GM10266 (cell line): Measurements from ENCODE around the gene NME3.
A peak's percentile ranks its signal among the peaks of the same experiment; 100 is the strongest.

Experiments used
- DNase-seq: peaks from one replicate; pipeline ENCODE4 v3.0.0; 2012; ENCODE audit errors: extremely low spot score
- CTCF ChIP-seq: IDR thresholded peaks from 2 replicates; pipeline ENCODE4 v1.5.1; 2012; ENCODE audit warnings: mild to moderate bottlenecking, low read depth; ENCODE audit not compliant: control insufficient read depth, insufficient read depth; ENCODE audit errors: missing control alignments

NME3 gene

GRCh38 chr16:1770328-1771187 lies 785 bp downstream of the NME3 start:
- peak; percentile 86 for DNase-seq
- TF ChIP-seq CTCF: no peak

- DNase-seq: no peak
- TF ChIP-seq CTCF: no peak
These were observed 1.7 kb downstream of the NME3 start for GRCh38 chr16:1769402-1770300.

DNA sequence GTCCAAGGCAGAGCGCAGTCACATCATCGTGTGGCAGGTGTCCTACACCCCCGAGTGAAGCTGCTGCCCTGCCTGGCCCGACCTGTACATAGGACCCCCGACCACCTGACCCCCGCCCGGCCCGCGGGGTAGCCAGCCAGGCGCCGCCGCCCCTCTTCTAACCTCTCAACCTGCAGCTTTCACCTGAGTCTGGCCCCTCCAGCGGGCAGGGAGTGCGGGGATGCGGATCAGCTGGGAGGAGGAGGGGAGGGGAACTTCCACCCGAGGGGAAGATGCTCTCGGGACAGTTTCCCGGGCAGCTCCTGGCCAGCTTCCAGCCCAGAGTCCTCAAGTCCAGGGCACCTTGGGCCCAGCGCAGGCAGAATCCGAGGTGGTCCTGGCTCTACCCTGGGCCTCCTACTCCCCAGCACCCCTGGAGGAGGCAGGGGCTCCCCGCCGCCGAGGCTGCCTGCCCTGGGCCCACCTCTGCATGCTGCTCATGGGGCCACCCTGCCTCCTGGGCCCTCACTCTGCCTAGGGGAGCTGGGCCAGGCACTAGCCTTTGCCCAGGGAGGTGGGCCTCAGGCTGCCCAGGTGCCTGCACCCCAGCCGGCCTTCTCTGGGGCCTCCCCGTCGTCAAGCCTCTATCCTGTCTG lies 2.5 kb downstream of the NME3 start:
- no peak for DNase-seq
- no peak for TF ChIP-seq CTCF

DNA sequence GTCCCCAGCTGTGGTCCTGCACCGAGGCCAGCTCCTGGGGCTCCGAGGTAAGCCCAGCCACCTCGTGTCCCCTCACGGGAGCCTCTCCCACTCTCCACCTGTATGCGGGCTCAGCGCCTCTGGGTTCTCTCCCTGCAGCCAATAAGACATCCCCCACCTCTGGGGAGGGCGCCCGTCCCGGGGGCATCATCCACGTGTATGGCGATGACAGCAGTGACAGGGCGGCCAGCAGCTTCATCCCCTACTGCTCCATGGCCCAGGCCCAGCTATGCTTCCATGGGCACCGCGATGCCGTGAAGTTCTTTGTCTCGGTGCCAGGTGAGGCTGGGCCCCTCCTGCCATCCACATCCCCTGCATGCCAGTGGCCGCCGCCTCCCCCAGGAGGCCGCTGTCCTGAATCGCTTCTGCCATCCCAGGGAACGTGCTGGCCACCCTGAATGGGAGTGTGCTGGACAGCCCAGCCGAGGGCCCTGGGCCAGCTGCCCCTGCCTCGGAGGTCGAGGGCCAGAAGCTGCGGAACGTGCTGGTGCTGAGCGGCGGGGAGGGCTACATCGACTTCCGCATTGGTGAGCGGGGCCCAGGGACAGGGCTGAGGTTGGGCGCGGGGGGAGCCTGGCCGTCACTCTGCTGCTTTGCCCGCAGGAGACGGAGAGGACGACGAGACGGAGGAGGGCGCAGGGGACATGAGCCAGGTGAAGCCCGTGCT lies 3.1 kb downstream of the NME3 start:
- no peak for DNase-seq
- no peak for TF ChIP-seq CTCF

DNA sequence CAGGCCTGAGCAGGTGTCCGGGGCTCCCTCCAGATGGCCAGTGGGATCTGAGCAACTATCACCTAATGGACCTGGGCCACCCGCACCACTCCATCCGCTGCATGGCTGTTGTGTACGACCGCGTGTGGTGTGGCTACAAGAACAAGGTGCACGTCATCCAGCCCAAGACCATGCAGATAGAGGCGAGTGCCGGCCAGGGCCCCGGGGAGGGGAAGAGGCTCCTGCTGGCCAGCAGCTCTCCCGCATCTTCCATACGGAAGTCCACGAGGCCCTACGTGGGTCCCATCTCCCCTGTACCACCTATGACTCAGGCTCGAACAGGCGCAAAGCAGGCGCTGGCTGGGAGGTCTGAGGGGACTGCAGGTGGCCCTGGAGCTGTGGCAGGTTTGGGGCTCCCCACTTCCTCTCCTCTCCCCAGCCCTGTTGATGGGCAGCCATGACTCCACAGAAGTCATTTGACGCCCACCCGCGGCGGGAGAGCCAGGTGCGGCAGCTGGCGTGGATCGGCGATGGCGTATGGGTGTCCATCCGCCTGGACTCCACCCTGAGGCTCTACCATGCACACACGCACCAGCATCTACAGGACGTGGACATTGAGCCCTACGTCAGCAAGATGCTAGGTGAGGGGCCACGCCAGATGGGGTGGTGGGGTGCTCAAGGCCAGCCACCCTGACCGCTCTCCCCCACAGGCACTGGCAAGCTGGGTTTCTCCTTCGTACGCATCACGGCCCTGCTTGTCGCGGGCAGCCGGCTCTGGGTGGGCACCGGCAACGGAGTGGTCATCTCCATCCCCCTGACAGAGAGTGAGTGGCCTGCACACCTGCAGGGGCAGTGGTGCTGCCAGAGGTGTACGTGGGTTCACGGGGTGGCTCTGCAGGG lies 4.0 kb downstream of the NME3 start:
- no peak for TF ChIP-seq CTCF
- DNase-seq: no peak

DNA sequence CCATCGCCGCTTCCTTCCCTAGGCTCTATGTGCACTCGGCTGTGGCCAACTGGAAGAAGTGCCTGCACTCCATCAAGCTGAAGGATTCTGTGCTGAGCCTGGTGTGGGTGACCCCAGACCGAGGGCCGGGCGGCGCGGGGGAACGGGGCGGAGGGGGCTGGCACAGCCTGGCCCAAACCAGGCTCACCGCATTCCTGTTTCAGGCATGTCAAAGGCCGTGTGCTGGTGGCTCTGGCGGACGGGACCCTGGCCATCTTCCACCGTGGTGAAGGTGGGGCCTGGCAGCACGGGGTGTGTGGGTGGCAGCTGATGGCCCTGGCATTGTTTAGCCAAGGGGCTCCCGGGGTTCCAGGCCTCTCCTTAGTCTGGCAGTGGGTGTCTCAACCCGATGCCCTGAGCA lies 4.6 kb downstream of the NME3 start:
- TF ChIP-seq CTCF: no peak
- DNase-seq: no peak
